ENCODE measurements around the gene MXRA7. TPM values are rescaled to one million over a fixed set of nuclear protein-coding genes. Genes with fewer than 3 reads are reported as not detected.
"Not testable (repeated sequence)": the region's sequence is repeated elsewhere in the genome, so short reads cannot be mapped to it uniquely, and the experiment has no call there.

The MXRA7 gene
- total RNA-seq, 1 experiment from 2014 or later, result 247 TPM

GRCh38 chr17:76727745-76728456 is 17.1 kb upstream of the MXRA7 start:
- Histone ChIP-seq H3K9me3 (replicated peaks) (no peaks in the 10 kb centered on the region), H3K27me3 (no peaks in the 10 kb centered on the region), H3K36me3 (peaks cover 42% of the 10 kb centered on the region), H3K4me1 (no peaks in the 10 kb centered on the region; the same call in 1 of the 2 replicates), H3K4me3 (peak overlapping the region; percentile 97), H3K27ac (no peak overlapping the region)
- DNase-seq, result no peak

DNA sequence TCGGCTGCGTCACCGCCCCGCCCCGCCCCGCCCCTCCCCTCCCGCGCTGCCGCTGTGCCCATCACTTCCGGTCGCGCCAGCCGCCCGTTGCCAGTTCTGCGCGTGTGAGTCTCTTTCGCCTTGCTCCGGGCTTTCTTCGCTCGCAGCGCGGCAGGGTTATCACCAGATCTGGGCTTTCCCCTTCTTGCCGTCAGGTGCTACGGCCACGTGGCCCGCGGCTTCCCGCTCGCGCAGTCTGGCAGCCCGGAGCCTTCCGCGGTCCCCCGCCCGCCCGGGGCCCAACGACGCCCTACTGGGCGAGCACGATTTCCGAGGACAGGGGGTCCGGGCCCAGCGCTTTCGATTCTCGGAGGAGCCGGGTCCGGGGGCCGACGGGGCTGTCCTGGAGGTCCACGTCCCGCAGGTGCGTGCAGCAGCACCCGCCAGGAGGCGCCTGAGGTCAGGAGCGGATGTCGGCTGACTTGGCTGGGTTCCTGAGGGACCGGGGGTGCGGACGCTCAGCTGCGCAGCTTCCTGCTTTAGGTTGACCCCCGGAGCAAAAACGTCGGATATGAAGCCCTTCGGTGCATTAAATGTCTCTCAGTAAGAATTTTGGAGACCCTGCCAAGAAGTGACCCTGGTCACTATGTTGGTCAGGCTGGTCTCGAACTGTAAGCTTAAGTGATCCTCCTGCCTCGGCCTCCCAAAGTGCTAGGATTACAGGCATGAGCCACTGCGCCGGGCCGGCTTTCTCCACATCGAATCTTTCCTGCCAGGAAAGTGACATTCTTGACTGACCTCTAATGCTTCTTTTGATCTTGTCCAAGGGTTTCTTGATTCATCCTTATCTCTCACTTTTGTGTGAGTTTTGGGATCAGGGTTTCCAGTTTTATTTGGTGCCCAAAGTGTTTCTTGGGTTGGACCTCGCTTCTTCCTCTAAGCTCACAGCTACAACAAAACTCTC is 16.3 kb upstream of the MXRA7 start, which contains the start of gene METTL23:
Gene METTL23, plus strand, starts transcription at position 64 of the 943 bp plus-strand sequence. CDS start 2,872 bp downstream, outside the sequence.
- H3K36me3 ChIP-seq, result peaks cover 38% of the 10 kb centered on the region

DNA sequence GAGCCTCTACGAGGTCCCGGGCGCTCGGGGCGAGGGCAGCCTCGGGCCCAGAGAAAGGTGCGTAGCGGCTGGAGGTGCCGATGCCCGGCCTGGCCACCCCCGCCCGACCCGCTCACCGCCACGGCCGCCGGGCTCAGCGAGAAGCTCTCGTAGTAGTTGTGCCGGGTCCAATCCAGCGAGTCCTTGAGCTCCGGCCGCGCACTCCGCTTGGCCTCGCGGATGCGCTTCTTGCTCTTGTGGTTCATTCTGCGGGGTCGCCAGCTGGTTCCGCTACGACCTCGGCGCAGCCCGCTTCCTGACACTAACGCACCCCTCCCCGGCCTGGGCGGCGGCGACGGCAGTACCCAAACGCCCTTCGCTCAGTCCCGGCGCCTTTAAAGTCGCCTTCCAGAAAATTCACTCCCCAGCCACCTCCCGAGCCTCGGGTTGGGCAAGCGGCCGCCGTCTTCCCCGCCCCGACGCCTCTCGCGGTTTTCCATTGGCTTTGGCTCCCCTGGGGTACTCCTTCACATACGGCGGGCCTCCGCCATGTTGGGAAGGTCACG is 15.5 kb upstream of the MXRA7 start, which contains the start of gene JMJD6:
Gene JMJD6, minus strand, starts transcription at position 376 of the 545 bp plus-strand sequence. Its CDS starts 131 bp downstream, at position 245.
- Histone ChIP-seq H3K4me1 (no peaks in the 10 kb centered on the region), H3K9me3 (replicated peaks) (no peaks in the 10 kb centered on the region), H3K4me3 (peak within 1 kb of the TSS; percentile 97), H3K27ac (peak within 1 kb of the TSS; percentile 85), H3K27me3 (no peaks in the 10 kb centered on the region), H3K36me3 (peaks cover 38% of the 10 kb centered on the region)
- DNase-seq, result peak; percentile 99

More for the DNA sequence above, 16.3 kb upstream of the MXRA7 start, which contains the start of gene METTL23:
- Histone ChIP-seq H3K4me3 (peak within 1 kb of the TSS; percentile 97), H3K27ac (peak within 1 kb of the TSS; percentile 85), H3K4me1 (no peaks in the 10 kb centered on the region), H3K27me3 (no peaks in the 10 kb centered on the region), H3K9me3 (replicated peaks) (no peaks in the 10 kb centered on the region)
- DNase-seq, result peak; percentile 85 to 88

- peaks cover 42% of the 10 kb centered on the region for H3K36me3 ChIP-seq
- no peaks in the 10 kb centered on the region for H3K27me3 ChIP-seq
- no peaks in the 10 kb centered on the region for H3K4me1 ChIP-seq
- peak; percentile 63 to 72 for DNase-seq
- H3K9me3 ChIP-seq (replicated peaks), result no peaks in the 10 kb centered on the region
- peak overlapping the region; percentile 85 for H3K27ac ChIP-seq
- peak overlapping the region; percentile 97 for H3K4me3 ChIP-seq
Observed at GRCh38 chr17:76725580-76726230, 14.9 kb upstream of the MXRA7 start.

GRCh38 chr17:76723812-76724211 is 13.0 kb upstream of the MXRA7 start:
- no peak for DNase-seq
- Histone ChIP-seq H3K36me3 (peaks cover 58% of the 10 kb centered on the region), H3K27me3 (no peaks in the 10 kb centered on the region), H3K9me3 (replicated peaks) (no peaks in the 10 kb centered on the region), H3K4me1 (no peaks in the 10 kb centered on the region), H3K27ac (no peak overlapping the region), H3K4me3 (no peak overlapping the region)

- H3K36me3 ChIP-seq, result peaks cover 66% of the 10 kb centered on the region
Observed at GRCh38 chr17:76722977-76723376, 12.2 kb upstream of the MXRA7 start.

DNA sequence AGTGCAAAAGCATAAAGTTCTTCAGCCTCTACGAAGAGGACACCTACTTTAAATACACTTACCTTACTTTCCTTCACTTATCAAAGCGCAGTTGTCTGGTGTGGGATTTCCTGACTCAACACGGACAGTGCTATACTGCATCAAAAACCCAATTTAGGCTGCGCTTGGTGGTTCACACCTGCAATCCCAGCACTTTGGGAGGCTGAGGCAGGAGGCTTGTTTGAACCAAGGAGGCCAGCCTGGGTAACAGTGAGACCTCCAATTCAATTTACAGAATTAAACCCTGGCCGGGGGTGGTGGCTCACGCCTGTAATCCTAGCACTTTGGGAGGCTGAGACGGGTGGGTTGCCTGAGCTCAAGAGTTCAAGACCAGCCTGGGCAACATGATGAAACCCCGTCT is 11.5 kb upstream of the MXRA7 start:
- no peaks in the 10 kb centered on the region for H3K4me1 ChIP-seq
- H3K27me3 ChIP-seq, result no peaks in the 10 kb centered on the region
- no peaks in the 10 kb centered on the region for H3K9me3 ChIP-seq (replicated peaks)
- H3K27ac ChIP-seq, result no peak overlapping the region
- H3K36me3 ChIP-seq, result peaks cover 71% of the 10 kb centered on the region
- DNase-seq, result no peak
- no peak overlapping the region for H3K4me3 ChIP-seq

More at GRCh38 chr17:76722977-76723376, 12.2 kb upstream of the MXRA7 start:
- H3K4me3 ChIP-seq; H3K27me3 ChIP-seq; H3K4me1 ChIP-seq; H3K9me3 ChIP-seq (replicated peaks); H3K27ac ChIP-seq; DNase-seq: not testable (repeated sequence)

GRCh38 chr17:76721463-76721862 is 10.7 kb upstream of the MXRA7 start:
- no peak for DNase-seq
- H3K27me3 ChIP-seq, result no peaks in the 10 kb centered on the region
- no peak overlapping the region for H3K4me3 ChIP-seq
- H3K36me3 ChIP-seq, result peaks cover 79% of the 10 kb centered on the region
- H3K9me3 ChIP-seq (replicated peaks), result no peaks in the 10 kb centered on the region
- H3K27ac ChIP-seq, result no peak overlapping the region
- no peaks in the 10 kb centered on the region for H3K4me1 ChIP-seq

DNA sequence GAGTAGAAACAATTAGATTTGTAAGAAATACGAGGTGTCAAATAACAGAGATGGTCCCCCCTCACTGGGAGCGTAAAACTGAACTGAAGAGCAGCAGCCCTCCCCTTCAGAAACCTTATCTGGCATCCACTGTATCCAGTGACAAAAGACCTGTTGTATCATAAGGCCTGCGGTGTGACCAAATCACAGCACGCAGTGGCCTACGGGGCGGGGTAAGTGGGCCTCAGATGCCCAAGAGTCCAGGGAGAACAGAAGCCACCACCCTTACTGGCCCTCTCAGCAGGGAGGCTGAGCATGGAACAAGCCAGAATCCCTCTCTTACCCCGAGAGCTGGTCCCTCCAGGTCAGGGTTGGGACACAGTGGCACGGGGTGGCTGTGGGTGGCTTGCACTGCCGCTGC is 10.2 kb upstream of the MXRA7 start:
- H3K36me3 ChIP-seq, result peaks cover 85% of the 10 kb centered on the region
- DNase-seq, result no peak

DNA sequence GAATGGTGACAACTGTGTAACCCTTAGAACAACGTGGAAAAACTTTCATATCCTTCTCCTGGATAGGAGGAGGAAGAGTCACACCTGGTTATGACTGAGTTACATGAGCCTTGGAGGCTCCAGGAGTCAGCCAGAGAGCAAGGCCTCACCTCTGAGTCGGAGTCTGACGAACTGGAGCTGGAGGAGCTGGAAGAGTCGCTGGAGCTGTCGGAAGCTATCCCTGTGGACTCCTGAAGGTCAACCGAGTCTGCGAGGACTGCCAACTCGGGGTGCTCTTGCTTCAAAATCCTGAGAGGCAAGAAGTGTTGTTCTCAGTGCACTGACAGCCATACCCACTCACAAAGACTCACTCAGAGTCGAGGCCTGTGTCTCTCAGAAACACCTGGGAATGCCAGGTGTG is 9.4 kb upstream of the MXRA7 start:
- H3K27me3 ChIP-seq, result no peaks in the 10 kb centered on the region
- no peaks in the 10 kb centered on the region for H3K9me3 ChIP-seq (replicated peaks)
- no peak overlapping the region for H3K27ac ChIP-seq
- H3K4me1 ChIP-seq, result no peaks in the 10 kb centered on the region
- H3K4me3 ChIP-seq, result no peak overlapping the region
- peaks cover 89% of the 10 kb centered on the region for H3K36me3 ChIP-seq
- no peak for DNase-seq

More for the DNA sequence above, 10.2 kb upstream of the MXRA7 start:
- Histone ChIP-seq H3K4me1 (no peaks in the 10 kb centered on the region), H3K4me3 (no peak overlapping the region), H3K9me3 (replicated peaks) (no peaks in the 10 kb centered on the region), H3K27ac (no peak overlapping the region), H3K27me3 (no peaks in the 10 kb centered on the region)

DNA sequence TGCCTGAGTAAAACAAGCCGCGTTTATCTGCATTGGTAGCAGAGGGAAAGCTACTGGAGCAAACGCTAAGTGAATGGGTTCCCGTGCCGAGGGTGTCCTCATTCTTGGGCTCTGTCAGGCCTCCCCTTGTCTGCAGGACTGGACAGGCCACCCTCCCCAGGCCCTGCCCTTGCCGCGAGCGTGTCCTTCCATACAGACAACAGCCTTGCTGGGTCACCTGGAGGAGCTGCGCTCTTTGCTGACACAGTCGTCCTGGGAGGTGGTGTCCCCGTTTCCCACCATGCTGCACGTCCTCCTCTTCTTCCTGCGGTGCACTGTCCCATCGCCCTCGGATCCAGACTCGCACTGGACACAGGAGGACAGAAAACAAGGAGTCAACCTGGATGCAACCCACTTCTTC is 7.8 kb upstream of the MXRA7 start:
- no peak overlapping the region for H3K4me3 ChIP-seq
- no peaks in the 10 kb centered on the region for H3K9me3 ChIP-seq (replicated peaks)
- H3K4me1 ChIP-seq, result no peaks in the 10 kb centered on the region
- peaks cover 81% of the 10 kb centered on the region for H3K36me3 ChIP-seq
- H3K27ac ChIP-seq, result no peak overlapping the region
- no peaks in the 10 kb centered on the region for H3K27me3 ChIP-seq
- no peak for DNase-seq

GRCh38 chr17:76716839-76717215 is 6.1 kb upstream of the MXRA7 start:
- Histone ChIP-seq H3K4me1 (no peaks in the 10 kb centered on the region; the same call in none of the 2 replicates), H3K36me3 (peaks cover 71% of the 10 kb centered on the region), H3K27me3 (no peaks in the 10 kb centered on the region), H3K27ac (no peak overlapping the region), H3K9me3 (replicated peaks) (no peaks in the 10 kb centered on the region), H3K4me3 (no peak overlapping the region)
- no peak for DNase-seq

DNA sequence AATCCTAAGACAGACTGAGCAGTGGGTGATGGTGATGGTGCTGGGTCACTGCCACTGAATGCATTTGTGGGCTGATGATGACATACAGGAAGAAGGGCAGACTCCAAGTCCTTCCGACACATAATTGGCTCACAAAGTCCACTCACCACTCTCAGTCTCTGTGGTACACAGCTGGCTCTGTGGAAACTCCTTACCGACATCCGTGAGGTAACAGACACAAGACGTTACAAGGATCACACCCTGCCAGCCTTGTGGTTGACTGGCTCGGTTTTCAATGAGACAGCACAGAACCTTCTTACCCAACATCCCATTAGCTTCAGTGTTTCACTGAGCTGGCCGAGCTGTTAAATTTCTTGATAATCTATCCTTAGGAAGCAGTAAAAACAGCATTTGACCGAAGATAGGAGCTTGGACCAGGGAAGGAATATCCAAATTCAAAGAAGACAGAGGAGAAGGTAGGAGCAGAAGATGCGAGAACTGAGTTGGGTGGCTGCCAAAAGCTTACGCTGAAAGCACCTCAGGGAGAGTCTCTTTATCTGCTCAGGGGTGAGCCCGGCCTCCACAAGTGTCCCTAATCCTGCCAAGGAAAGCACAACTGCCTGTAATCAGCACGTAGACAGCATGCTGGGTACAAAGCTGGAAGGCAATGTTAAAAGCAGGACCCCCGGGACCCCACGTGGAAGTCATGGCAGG is 5.5 kb upstream of the MXRA7 start:
- Histone ChIP-seq H3K36me3 (peaks cover 65% of the 10 kb centered on the region), H3K27me3 (no peaks in the 10 kb centered on the region), H3K9me3 (replicated peaks) (no peaks in the 10 kb centered on the region), H3K4me1 (peaks cover 5% of the 10 kb centered on the region), H3K27ac (no peak overlapping the region), H3K4me3 (no peak overlapping the region)
- no peak for DNase-seq

DNA sequence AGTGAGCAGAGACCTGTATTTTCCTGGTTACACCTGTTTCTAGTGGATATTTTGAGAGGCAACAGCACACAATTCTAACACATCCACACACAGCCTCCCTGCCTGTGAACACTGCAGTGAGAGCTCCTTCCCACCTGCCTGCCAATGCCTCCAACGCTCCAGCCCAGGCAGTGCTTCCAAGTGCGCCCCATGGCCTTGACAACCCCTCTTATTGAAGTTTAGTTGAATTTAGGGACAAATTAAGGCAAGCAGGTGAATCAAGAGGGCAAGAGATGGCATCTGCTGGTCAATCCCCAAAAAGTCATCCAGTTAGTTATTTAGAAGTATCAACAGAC is 4.7 kb upstream of the MXRA7 start:
- no peaks in the 10 kb centered on the region for H3K9me3 ChIP-seq (replicated peaks)
- H3K4me1 ChIP-seq, result peaks cover 6% of the 10 kb centered on the region
- peaks cover 57% of the 10 kb centered on the region for H3K36me3 ChIP-seq
- no peak overlapping the region for H3K27ac ChIP-seq
- no peak overlapping the region for H3K4me3 ChIP-seq
- no peaks in the 10 kb centered on the region for H3K27me3 ChIP-seq
- DNase-seq, result no peak
